Gastrocnemius medialis (tissue), 4 donors: ENCODE measurements around the gene ADARB2.

Experiments
- POLR2A ChIP-seq, 2 donors: fragments of 450-650 bp; IDR thresholded peaks; one replicate each; pipeline ENCODE4 v1.6.1; 2017; ENCODE audit warnings: antibody characterized with exemption in 2 of 2, mild to moderate bottlenecking in 2 of 2, moderate library complexity in 2 of 2
- TF ChIP-seq, protein P1 (sequence below), 5 experiments: fragments of 450-650 bp in 3 of 5; fragments of 200-600 bp in 2 of 5; sonication (generic) in 2 of 5; IDR thresholded peaks in 4 of 5; conservative IDR thresholded peaks in 1 of 5; 1 replicate in 4 of 5; 2 replicates in 1 of 5; pipeline ENCODE4 v1.5.1; 2016 to 2019; ENCODE audit warnings: antibody characterized with exemption in 5 of 5, mild to moderate bottlenecking in 3 of 5, moderate library complexity in 3 of 5

- TF ChIP-seq, protein P1, sequence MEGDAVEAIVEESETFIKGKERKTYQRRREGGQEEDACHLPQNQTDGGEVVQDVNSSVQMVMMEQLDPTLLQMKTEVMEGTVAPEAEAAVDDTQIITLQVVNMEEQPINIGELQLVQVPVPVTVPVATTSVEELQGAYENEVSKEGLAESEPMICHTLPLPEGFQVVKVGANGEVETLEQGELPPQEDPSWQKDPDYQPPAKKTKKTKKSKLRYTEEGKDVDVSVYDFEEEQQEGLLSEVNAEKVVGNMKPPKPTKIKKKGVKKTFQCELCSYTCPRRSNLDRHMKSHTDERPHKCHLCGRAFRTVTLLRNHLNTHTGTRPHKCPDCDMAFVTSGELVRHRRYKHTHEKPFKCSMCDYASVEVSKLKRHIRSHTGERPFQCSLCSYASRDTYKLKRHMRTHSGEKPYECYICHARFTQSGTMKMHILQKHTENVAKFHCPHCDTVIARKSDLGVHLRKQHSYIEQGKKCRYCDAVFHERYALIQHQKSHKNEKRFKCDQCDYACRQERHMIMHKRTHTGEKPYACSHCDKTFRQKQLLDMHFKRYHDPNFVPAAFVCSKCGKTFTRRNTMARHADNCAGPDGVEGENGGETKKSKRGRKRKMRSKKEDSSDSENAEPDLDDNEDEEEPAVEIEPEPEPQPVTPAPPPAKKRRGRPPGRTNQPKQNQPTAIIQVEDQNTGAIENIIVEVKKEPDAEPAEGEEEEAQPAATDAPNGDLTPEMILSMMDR (IDR thresholded peaks at IDR 0.05 in 4 of 5, conservative IDR thresholded peaks at IDR 0.05 in 1 of 5) = no peak
- no peak for TF ChIP-seq POLR2A (IDR thresholded peaks at IDR 0.05)
Observed at GRCh38 chr10:1671366-1672000, 65.8 kb downstream of the ADARB2 start.
